ENCODE measurements around the gene DUSP19.

Gene DUSP19

DNA sequence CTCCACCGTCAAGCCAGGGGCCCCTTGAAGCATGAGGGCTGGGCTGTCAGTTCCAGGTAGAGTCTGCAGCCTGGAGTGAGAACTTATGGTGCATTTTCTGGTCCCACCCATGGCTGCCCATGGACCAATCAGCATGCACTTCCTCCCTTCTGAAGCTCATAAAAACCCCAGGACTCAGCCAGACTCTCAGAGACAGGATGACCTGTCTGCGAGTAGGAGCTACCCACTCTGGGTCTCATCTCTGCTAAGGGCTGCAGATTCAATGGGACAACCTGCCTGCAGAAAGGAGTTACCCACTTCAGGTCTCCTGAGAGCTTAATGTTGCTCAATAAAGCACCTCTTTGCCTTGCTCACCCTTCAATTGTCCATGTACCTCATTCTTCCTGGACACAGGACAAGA, 9.4 kb upstream of the DUSP19 start:
- TF ChIP-seq, protein P1, sequence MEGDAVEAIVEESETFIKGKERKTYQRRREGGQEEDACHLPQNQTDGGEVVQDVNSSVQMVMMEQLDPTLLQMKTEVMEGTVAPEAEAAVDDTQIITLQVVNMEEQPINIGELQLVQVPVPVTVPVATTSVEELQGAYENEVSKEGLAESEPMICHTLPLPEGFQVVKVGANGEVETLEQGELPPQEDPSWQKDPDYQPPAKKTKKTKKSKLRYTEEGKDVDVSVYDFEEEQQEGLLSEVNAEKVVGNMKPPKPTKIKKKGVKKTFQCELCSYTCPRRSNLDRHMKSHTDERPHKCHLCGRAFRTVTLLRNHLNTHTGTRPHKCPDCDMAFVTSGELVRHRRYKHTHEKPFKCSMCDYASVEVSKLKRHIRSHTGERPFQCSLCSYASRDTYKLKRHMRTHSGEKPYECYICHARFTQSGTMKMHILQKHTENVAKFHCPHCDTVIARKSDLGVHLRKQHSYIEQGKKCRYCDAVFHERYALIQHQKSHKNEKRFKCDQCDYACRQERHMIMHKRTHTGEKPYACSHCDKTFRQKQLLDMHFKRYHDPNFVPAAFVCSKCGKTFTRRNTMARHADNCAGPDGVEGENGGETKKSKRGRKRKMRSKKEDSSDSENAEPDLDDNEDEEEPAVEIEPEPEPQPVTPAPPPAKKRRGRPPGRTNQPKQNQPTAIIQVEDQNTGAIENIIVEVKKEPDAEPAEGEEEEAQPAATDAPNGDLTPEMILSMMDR (IDR thresholded peaks at IDR 0.05; ENCODE audit: control extremely low read depth, extremely low read depth, low read depth, missing control alignments), result no peak
- ChIA-PET POLR2A (no interaction called here), CTCF (interaction anchor here (1.1 to 2.9 kb wide), 2 partner anchors 9 to 11 kb away, joined by 3 to 13 read pairs; no protein-coding TSS in a partner anchor)
- no peak for DNase-seq (ENCODE audit: extremely low spot score)

DNA sequence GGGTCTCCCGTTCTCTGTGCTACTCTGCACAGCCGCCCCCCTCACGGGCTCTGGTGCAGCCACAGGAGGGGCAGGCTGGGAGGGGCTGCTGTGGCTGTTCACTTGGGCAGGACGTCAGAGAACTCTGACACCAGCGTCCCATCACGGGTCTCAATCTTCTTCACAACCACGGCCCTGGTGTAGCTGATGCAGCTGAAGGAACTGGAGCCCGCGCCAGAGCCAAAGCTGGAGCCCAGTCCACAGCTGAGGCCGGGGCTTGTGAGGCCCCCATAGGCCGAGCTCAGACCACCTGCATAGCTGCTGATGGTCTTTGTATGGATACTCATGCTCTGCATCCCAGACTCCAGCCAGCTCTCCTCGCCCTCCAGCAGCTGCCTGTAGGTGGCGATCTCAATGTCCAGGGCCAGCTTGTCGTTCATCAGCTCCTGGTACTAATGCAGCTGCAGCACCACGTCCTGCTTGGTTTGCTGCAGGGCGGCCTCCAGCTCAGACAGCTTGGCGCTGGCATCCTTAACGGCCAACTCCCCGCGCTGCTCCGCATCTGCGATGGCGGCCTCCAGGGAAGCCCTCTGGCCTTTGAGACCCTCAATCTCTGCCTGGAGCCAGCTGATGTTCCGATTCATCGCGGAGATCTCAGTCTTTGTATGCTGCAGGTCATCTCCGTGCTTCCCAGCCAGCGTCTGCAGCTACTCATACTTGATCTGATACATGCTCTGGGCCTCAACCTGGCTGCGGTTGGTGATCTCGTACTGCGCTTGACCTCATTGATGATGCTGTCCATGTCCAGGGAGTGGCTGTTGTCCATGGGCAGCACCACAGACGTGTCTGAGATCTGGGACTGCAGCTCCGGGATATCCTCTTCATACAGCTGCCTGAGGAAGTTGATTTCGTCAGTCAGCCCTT, 7.4 kb upstream of the DUSP19 start:
- TF ChIP-seq, protein P1 (IDR thresholded peaks at IDR 0.05; ENCODE audit: control extremely low read depth, extremely low read depth, low read depth, missing control alignments), result peak; percentile 45
- ChIA-PET CTCF (interaction anchor here (1.1 to 2.9 kb wide), 10 partner anchors 8 to 60 kb away, joined by 3 to 13 read pairs (median 4); partner anchors contain the start of gene DUSP19), POLR2A (no interaction called here)
- DNase-seq (ENCODE audit: extremely low spot score), result no peak

DNA sequence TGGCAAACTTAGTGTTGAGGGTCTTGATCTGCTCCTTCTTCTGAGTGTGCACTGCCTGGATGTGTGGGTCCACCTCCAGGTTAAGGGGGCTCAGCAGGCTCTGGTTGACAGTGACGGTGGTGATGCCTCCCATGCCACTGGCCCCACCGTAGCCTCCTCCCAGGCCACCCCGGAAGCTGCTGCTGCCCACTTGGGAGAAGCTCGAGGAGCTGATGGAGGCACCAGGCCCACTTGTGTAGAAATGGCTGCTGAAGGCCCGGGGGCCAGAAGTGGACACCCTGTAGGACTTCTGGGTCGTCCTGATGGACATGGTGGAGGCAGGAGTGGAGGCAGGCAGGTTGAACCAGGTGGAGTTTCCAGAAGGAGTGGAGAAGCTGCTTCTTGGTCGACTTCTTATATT, 6.4 kb upstream of the DUSP19 start:
- DNase-seq (ENCODE audit: extremely low spot score), result no peak
- CTCF ChIA-PET, result interaction anchor here (1.3 to 2.1 kb wide), 2 partner anchors 10 to 22 kb away, joined by 5 to 6 read pairs; no protein-coding TSS in a partner anchor
- TF ChIP-seq, protein P1 (IDR thresholded peaks at IDR 0.05; ENCODE audit: control extremely low read depth, extremely low read depth, low read depth, missing control alignments), result no peak
- POLR2A ChIA-PET, result no interaction called here

DNA sequence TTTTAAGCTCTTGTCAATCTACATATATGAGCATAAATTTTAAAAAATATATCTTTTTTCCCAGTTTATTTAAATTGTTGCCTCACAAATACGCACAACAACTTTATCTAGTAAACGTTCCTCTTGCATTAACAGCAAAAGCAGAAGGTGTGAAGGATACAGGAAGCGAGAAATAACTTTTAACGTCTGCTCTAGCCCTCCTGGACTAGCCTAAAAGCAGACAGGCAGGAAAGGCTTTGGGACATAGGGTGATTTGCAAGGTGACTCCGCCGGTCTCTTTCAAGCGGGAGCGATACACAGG, 434 bp upstream of the DUSP19 start:
- ChIA-PET POLR2A (no interaction called here), CTCF (interaction anchor here (0.9 to 2.4 kb wide), 5 partner anchors 11 to 49 kb away, joined by 3 to 11 read pairs (median 3); no protein-coding TSS in a partner anchor)
- TF ChIP-seq, protein P1 (IDR thresholded peaks at IDR 0.05; ENCODE audit: control extremely low read depth, extremely low read depth, low read depth, missing control alignments), result no peak
- DNase-seq (ENCODE audit: extremely low spot score), result no peak

DNA sequence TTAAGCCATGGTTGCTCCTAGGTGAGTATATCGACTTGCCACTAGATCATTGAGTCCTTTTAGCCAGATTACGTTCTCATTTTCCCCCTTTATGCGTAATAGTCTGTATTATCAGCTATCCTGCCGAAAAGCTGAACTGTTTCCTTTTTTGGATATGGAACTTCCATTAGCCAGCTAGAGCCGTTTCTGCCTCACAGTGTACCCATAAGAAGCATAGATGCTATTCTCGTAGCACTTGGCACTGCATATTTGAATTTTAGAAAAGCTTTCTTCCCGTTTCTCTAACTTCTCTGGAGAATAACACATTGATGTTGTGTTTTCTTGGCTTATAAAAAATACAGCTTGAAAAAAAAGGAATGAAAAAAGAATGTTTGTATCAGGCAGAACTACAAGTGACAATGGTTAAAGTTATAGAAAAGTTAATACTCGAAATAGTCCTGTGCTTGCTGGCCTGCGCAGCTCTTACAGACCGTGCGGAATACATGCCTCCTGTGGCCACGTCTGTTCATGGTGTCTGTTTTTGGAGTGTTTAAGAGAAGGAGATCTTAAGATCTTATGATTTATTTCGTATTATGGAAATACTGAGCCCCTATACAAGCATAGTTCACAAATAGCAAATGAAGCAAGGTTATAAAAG, 710 bp downstream of the DUSP19 start:
- TF ChIP-seq, protein P1 (IDR thresholded peaks at IDR 0.05; ENCODE audit: control extremely low read depth, extremely low read depth, low read depth, missing control alignments), result no peak
- POLR2A ChIA-PET, result no interaction called here
- CTCF ChIA-PET, result interaction anchor here (0.8 to 2.4 kb wide), 9 partner anchors 9 to 316 kb away, joined by 3 to 11 read pairs (median 3); no protein-coding TSS in a partner anchor
- DNase-seq (ENCODE audit: extremely low spot score), result no peak

DNA sequence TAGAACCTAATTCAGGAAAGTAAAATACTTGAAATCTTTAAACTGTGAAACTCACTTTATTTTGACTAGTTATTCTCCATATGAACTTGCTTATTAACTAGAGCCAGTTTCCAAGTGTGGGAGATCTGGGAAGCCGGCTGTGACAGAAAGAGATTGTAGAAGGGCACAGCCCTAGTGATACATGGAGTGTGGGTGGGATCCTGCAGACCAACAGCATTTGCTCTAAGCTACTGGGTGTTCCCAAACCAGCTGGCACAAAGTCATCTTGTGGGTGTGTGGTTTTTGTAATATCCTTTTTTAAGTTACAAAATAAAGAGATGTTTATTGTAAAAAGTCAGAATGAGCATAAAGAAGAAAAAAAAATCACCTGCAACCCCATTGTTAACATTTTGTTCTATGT, 3.4 kb downstream of the DUSP19 start:
- no peak for DNase-seq (ENCODE audit: extremely low spot score)
- TF ChIP-seq, protein P1 (IDR thresholded peaks at IDR 0.05; ENCODE audit: control extremely low read depth, extremely low read depth, low read depth, missing control alignments), result no peak

More for the DNA sequence above, 3.4 kb downstream of the DUSP19 start:
- ChIA-PET POLR2A (no interaction called here), CTCF (interaction anchor here (1.6 kb wide), 1 partner anchor 11 kb away, joined by 6 read pairs; no protein-coding TSS in a partner anchor)
